GM23338 (cell line): ENCODE data around the gene SEMA4C. TPM values are rescaled to one million over a fixed set of nuclear protein-coding genes. Genes with fewer than 3 reads are reported as not detected.

Experiments used
- ATAC-seq: fragments of 200-7000 bp; cut with Tn5 transposase; 3 replicates; pipeline ENCODE4 v1.9.1; 2020
- DNase-seq: peaks from one replicate; pipeline ENCODE4 v3.0.0-alpha.2; 2015; ENCODE audit warnings: low spot score
- H2AFZ ChIP-seq: fragments of 200-600 bp; sonication (generic); 2 replicates; pipeline ENCODE4 v1.8.0; 2016; ENCODE audit warnings: antibody characterized with exemption, mild to moderate bottlenecking, moderate library complexity
- H3F3A ChIP-seq: fragments of 200-600 bp; sonication (generic); replicated peaks from 2 replicates; pipeline ENCODE4 v1.8.0; 2017; ENCODE audit warnings: antibody characterized with exemption, mixed run types, low read depth
- H3K27ac ChIP-seq: fragments of 200-600 bp; sonication (generic); 2 replicates; pipeline ENCODE4 v1.6.1; 2016; ENCODE audit warnings: low read depth
- H3K27me3 ChIP-seq: fragments of 200-600 bp; sonication (generic); 2 replicates; pipeline ENCODE4 v1.8.0; 2016; ENCODE audit warnings: mild to moderate bottlenecking, mixed run types, moderate library complexity; ENCODE audit not compliant: insufficient read depth
- H3K36me3 ChIP-seq: fragments of 200-600 bp; sonication (generic); 2 replicates; pipeline ENCODE4 v1.8.0; 2016; ENCODE audit warnings: mild to moderate bottlenecking; ENCODE audit not compliant: insufficient read depth
- H3K4me1 ChIP-seq: fragments of 200-600 bp; sonication (generic); 2 replicates; pipeline ENCODE4 v1.8.0; 2016; ENCODE audit warnings: mild to moderate bottlenecking, moderate library complexity; ENCODE audit not compliant: insufficient read depth
- H3K4me2 ChIP-seq: fragments of 200-600 bp; sonication (generic); 2 replicates; pipeline ENCODE4 v1.7.1; 2017; ENCODE audit warnings: mixed run types
- H3K4me3 ChIP-seq: fragments of 200-600 bp; sonication (generic); 2 replicates; pipeline ENCODE4 v1.6.1; 2016; ENCODE audit warnings: mixed run types
- H3K79me2 ChIP-seq: fragments of 200-600 bp; sonication (generic); replicated peaks from 2 replicates; pipeline ENCODE4 v1.8.0; 2017; ENCODE audit warnings: mild to moderate bottlenecking; ENCODE audit not compliant: insufficient read depth
- H3K9me2 ChIP-seq: fragments of 200-600 bp; sonication (generic); 2 replicates; pipeline ENCODE4 v1.8.0; 2017; ENCODE audit not compliant: insufficient read depth
- H4K20me1 ChIP-seq: fragments of 200-600 bp; sonication (generic); replicated peaks from 2 replicates; pipeline ENCODE4 v1.8.0; 2017; ENCODE audit warnings: mild to moderate bottlenecking; ENCODE audit not compliant: insufficient read depth
- H3K27ac Mint-ChIP-seq: 2 replicates; pipeline ENCODE4 v1.8.0; 2020; ENCODE audit warnings: inconsistent platforms, mild to moderate bottlenecking, moderate library complexity, mixed read lengths
- H3K27me3 Mint-ChIP-seq: 3 replicates; pipeline ENCODE4 v1.8.0; 2022; ENCODE audit warnings: low read depth, mild to moderate bottlenecking, moderate library complexity, mixed read lengths, inconsistent platforms; ENCODE audit not compliant: insufficient read depth, poor library complexity
- H3K36me3 Mint-ChIP-seq: 3 replicates; pipeline ENCODE4 v1.8.0; 2021; ENCODE audit warnings: low read depth, mild to moderate bottlenecking, inconsistent platforms, moderate library complexity, mixed read lengths
- H3K4me1 Mint-ChIP-seq: 3 replicates; pipeline ENCODE4 v1.8.0; 2020; ENCODE audit warnings: mild to moderate bottlenecking, inconsistent platforms, mixed read lengths
- H3K4me3 Mint-ChIP-seq: 3 replicates; pipeline ENCODE4 v1.8.0; 2021; ENCODE audit warnings: moderate library complexity, mild to moderate bottlenecking, inconsistent platforms, mixed read lengths
- H3K9me3 Mint-ChIP-seq: 3 replicates; pipeline ENCODE4 v1.8.0; 2020; ENCODE audit warnings: moderate library complexity, mild to moderate bottlenecking, inconsistent platforms, mixed read lengths
- CREB1 ChIP-seq: fragments of 250-450 bp; sonication (Bioruptor Pico); IDR thresholded peaks from 2 replicates; pipeline ENCODE4 v1.5.0; 2020; ENCODE audit warnings: low read depth, mild to moderate bottlenecking, moderate library complexity
- EZH2 ChIP-seq: fragments of 200-600 bp; sonication (generic); IDR thresholded peaks from one replicate; pipeline ENCODE4 v1.8.0; 2017; ENCODE audit warnings: antibody characterized with exemption, mild to moderate bottlenecking, low read depth; ENCODE audit not compliant: unreplicated experiment
- EZH2phosphoT487 ChIP-seq: fragments of 200-600 bp; sonication (generic); IDR thresholded peaks from one replicate; pipeline ENCODE4 v1.8.1; 2018; ENCODE audit warnings: antibody characterized with exemption; ENCODE audit not compliant: unreplicated experiment
- JUNB ChIP-seq: IDR thresholded peaks from one replicate; pipeline ENCODE4 v1.6.1; 2016; ENCODE audit warnings: antibody characterized with exemption; ENCODE audit not compliant: unreplicated experiment
- NANOG ChIP-seq: IDR thresholded peaks from 2 replicates; pipeline ENCODE4 v1.6.1; 2016; ENCODE audit warnings: antibody characterized with exemption, borderline replicate concordance
- POLR2AphosphoS5 ChIP-seq: IDR thresholded peaks from 2 replicates; pipeline ENCODE4 v1.6.1; 2016; ENCODE audit warnings: antibody characterized with exemption, low read depth
- STAT1 ChIP-seq: IDR thresholded peaks from one replicate; pipeline ENCODE4 v1.6.1; 2016; ENCODE audit warnings: antibody characterized with exemption; ENCODE audit not compliant: unreplicated experiment
- ZNF114 ChIP-seq: fragments of 250-450 bp; sonication (Bioruptor Pico); IDR thresholded peaks from 2 replicates; pipeline ENCODE4 v1.5.0; 2020; ENCODE audit warnings: mild to moderate bottlenecking, moderate library complexity
- ZNF331 ChIP-seq: fragments of 250-450 bp; sonication (Bioruptor Pico); IDR thresholded peaks from 2 replicates; pipeline ENCODE4 v1.5.0; 2020; ENCODE audit warnings: low read depth, mild to moderate bottlenecking, moderate library complexity
- ZNF462 ChIP-seq: fragments of 250-450 bp; sonication (Bioruptor Pico); IDR thresholded peaks from 2 replicates; pipeline ENCODE4 v1.5.0; 2020; ENCODE audit warnings: mild to moderate bottlenecking, moderate library complexity
- polyA plus RNA-seq: library from polyadenylated mRNA; unstranded; fragments of >200 nt; fragmentation: Nextera tagmentation; extraction: Ambion mirVana; gene quantifications from 2 replicates; pipeline ENCODE4 v1.2.1, GENCODE V29; 2016
- total RNA-seq: library from RNA; depleted of rRNA; stranded (reverse); fragments of >200 nt; shearing (Covaris generic); gene quantifications from 2 replicates; pipeline ENCODE4 v1.2.3, GENCODE V29; 2014
- TF ChIP-seq, protein P1 (sequence below), 2 experiments: fragments of 200-600 bp in 1 of 2; sonication (generic) in 1 of 2; conservative IDR thresholded peaks; 2 replicates each; pipeline versions ENCODE4 v1.5.1 to v1.6.1; 2016 to 2017; ENCODE audit warnings: antibody characterized with exemption in 2 of 2, low read depth in 2 of 2, mild to moderate bottlenecking in 2 of 2, moderate library complexity in 1 of 2
- TF ChIP-seq, protein P2 (sequence below): IDR thresholded peaks from one replicate; pipeline ENCODE4 v1.6.1; 2018; ENCODE audit warnings: antibody characterized with exemption; ENCODE audit not compliant: unreplicated experiment

SEMA4C gene
- total and polyA plus RNA-seq, 2 experiments from 2014 or later = 16.8 to 80.7 TPM

GRCh38 chr2:96906729-96907114 is 36.8 kb upstream of the SEMA4C start:
- H3K4me3 ChIP-seq = no peak overlapping the region
- no peaks in the 10 kb centered on the region; the same call in 2 of the 3 replicates for H3K36me3 Mint-ChIP-seq
- H3K79me2 ChIP-seq = no peaks in the 10 kb centered on the region
- ATAC-seq (peak; percentile 59), DNase-seq (peak; percentile 64)
- H3K9me2 ChIP-seq = no peaks in the 10 kb centered on the region
- H3K27me3 ChIP-seq = no peaks in the 10 kb centered on the region
- H3K4me1 ChIP-seq = peaks cover 12% of the 10 kb centered on the region
- H4K20me1 ChIP-seq = no peaks in the 10 kb centered on the region
- peak overlapping the region; percentile 51 for H3K4me3 Mint-ChIP-seq
- TF ChIP-seq ZNF331 (CRISPR knock-in tag) (no peak), EZH2phosphoT487 (no peak), CREB1 (no peak), ZNF114 (no peak), ZNF462 (CRISPR knock-in tag) (no peak), POLR2AphosphoS5 (no peak), EZH2 (no peak), JUNB (no peak), STAT1 (no peak), NANOG (no peak)
- TF ChIP-seq, protein P1, sequence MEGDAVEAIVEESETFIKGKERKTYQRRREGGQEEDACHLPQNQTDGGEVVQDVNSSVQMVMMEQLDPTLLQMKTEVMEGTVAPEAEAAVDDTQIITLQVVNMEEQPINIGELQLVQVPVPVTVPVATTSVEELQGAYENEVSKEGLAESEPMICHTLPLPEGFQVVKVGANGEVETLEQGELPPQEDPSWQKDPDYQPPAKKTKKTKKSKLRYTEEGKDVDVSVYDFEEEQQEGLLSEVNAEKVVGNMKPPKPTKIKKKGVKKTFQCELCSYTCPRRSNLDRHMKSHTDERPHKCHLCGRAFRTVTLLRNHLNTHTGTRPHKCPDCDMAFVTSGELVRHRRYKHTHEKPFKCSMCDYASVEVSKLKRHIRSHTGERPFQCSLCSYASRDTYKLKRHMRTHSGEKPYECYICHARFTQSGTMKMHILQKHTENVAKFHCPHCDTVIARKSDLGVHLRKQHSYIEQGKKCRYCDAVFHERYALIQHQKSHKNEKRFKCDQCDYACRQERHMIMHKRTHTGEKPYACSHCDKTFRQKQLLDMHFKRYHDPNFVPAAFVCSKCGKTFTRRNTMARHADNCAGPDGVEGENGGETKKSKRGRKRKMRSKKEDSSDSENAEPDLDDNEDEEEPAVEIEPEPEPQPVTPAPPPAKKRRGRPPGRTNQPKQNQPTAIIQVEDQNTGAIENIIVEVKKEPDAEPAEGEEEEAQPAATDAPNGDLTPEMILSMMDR (conservative IDR thresholded peaks at IDR 0.05; ENCODE audit: low read depth in 2 of 2) = no peak
- TF ChIP-seq, protein P2, sequence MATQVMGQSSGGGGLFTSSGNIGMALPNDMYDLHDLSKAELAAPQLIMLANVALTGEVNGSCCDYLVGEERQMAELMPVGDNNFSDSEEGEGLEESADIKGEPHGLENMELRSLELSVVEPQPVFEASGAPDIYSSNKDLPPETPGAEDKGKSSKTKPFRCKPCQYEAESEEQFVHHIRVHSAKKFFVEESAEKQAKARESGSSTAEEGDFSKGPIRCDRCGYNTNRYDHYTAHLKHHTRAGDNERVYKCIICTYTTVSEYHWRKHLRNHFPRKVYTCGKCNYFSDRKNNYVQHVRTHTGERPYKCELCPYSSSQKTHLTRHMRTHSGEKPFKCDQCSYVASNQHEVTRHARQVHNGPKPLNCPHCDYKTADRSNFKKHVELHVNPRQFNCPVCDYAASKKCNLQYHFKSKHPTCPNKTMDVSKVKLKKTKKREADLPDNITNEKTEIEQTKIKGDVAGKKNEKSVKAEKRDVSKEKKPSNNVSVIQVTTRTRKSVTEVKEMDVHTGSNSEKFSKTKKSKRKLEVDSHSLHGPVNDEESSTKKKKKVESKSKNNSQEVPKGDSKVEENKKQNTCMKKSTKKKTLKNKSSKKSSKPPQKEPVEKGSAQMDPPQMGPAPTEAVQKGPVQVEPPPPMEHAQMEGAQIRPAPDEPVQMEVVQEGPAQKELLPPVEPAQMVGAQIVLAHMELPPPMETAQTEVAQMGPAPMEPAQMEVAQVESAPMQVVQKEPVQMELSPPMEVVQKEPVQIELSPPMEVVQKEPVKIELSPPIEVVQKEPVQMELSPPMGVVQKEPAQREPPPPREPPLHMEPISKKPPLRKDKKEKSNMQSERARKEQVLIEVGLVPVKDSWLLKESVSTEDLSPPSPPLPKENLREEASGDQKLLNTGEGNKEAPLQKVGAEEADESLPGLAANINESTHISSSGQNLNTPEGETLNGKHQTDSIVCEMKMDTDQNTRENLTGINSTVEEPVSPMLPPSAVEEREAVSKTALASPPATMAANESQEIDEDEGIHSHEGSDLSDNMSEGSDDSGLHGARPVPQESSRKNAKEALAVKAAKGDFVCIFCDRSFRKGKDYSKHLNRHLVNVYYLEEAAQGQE = no peak
- peak overlapping the region; percentile 53 for H3K4me2 ChIP-seq
- no peaks in the 10 kb centered on the region for H3F3A ChIP-seq
- peak overlapping the region; percentile 14; the same call in 1 of the 2 replicates for H3K27ac ChIP-seq
- no peaks in the 10 kb centered on the region for H3K36me3 ChIP-seq
- H3K27me3 Mint-ChIP-seq = peaks cover 21% of the 10 kb centered on the region
- peak overlapping the region; percentile 90 for H3K27ac Mint-ChIP-seq
- H2AFZ ChIP-seq = peak overlapping the region; percentile 96
- no peaks in the 10 kb centered on the region for H3K9me3 Mint-ChIP-seq
- peaks cover 28% of the 10 kb centered on the region for H3K4me1 Mint-ChIP-seq
